ENCODE results near the gene GBX2. TPM values are rescaled to one million over a fixed set of nuclear protein-coding genes. Genes with fewer than 3 reads are reported as not detected.

The GBX2 gene
- total RNA-seq, 1 donor from 2014 or later = not detected

DNA sequence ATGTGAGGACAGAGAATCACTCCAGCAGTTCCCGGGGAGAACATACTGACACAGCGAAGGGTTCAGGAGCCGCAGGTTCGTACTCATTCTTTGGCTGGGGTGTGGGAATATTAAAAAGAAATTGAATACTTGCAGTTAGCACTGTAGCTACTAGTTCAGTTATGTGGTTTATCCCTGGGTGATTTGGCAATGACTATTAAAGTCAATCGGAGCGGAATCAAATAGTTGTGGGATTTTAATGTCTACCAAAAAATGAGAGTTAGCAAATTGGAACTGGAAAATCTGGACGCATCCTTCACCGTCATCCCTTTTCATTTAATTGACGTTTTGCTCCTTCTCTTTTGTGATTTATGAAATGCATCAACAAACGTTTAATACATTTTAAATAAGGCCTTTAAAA, 50.8 kb downstream of the GBX2 start:
- TF ChIP-seq, protein P1, sequence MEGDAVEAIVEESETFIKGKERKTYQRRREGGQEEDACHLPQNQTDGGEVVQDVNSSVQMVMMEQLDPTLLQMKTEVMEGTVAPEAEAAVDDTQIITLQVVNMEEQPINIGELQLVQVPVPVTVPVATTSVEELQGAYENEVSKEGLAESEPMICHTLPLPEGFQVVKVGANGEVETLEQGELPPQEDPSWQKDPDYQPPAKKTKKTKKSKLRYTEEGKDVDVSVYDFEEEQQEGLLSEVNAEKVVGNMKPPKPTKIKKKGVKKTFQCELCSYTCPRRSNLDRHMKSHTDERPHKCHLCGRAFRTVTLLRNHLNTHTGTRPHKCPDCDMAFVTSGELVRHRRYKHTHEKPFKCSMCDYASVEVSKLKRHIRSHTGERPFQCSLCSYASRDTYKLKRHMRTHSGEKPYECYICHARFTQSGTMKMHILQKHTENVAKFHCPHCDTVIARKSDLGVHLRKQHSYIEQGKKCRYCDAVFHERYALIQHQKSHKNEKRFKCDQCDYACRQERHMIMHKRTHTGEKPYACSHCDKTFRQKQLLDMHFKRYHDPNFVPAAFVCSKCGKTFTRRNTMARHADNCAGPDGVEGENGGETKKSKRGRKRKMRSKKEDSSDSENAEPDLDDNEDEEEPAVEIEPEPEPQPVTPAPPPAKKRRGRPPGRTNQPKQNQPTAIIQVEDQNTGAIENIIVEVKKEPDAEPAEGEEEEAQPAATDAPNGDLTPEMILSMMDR (IDR thresholded peaks at IDR 0.05) = no peak
- no peaks in the 10 kb centered on the region for H3K27me3 ChIP-seq
- DNase-seq (peak; percentile 3), ATAC-seq (no peak)
- no peaks in the 10 kb centered on the region for H3K36me3 ChIP-seq
- H3K4me3 ChIP-seq = no peak overlapping the region
- peaks cover 4% of the 10 kb centered on the region for H3K4me1 ChIP-seq
- H3K27ac ChIP-seq = no peak overlapping the region
- H3K9me3 ChIP-seq = no peaks in the 10 kb centered on the region
- intact Hi-C loops (cut with DNase I) = no loop called here

Other genes starting within 250 kb of the GBX2 start
- gene ASB18, start 96.0 kb upstream of the GBX2 start, total RNA-seq = not detected